Esophagus squamous epithelium (tissue), 4 donors: Measurements from ENCODE around the gene GPN1.
"Not testable (repeated sequence)": the region's sequence is repeated elsewhere in the genome, so short reads cannot be mapped to it uniquely, and the experiment has no call there.

Experiments
- POLR2A ChIP-seq, 4 donors: fragments of 450-650 bp; IDR thresholded peaks; one replicate each; pipeline ENCODE4 v1.6.1; 2017; ENCODE audit warnings: antibody characterized with exemption in 4 of 4, mild to moderate bottlenecking in 4 of 4, moderate library complexity in 3 of 4
- TF ChIP-seq, protein P1 (sequence below), 6 experiments: fragments of 450-650 bp in 4 of 6; fragments of 200-600 bp in 2 of 6; sonication (generic) in 2 of 6; IDR thresholded peaks; one replicate each; pipeline ENCODE4 v1.5.1; 2016 to 2019; ENCODE audit warnings: antibody characterized with exemption in 6 of 6, mild to moderate bottlenecking in 4 of 6, moderate library complexity in 4 of 6

DNA sequence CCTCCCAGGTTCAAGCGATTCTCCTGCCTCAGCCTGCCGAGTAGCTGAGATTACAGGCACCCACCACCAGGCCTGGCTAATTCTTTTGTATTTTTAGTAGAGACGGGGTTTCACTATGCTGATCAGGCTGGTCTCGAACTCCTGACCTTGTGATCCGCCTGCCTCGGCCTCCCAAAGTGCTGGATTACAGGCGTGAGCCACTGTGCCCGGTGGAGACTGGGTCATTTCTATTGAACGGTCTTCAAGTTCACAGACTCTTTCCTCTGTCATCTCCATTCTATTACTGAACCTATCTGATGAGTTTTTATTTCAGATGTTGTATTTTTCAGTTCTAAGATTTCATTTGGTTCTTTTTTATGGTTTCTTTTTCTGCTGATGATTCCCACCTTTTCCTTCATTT lies 33.4 kb upstream of the GPN1 start:
- TF ChIP-seq, protein P1, sequence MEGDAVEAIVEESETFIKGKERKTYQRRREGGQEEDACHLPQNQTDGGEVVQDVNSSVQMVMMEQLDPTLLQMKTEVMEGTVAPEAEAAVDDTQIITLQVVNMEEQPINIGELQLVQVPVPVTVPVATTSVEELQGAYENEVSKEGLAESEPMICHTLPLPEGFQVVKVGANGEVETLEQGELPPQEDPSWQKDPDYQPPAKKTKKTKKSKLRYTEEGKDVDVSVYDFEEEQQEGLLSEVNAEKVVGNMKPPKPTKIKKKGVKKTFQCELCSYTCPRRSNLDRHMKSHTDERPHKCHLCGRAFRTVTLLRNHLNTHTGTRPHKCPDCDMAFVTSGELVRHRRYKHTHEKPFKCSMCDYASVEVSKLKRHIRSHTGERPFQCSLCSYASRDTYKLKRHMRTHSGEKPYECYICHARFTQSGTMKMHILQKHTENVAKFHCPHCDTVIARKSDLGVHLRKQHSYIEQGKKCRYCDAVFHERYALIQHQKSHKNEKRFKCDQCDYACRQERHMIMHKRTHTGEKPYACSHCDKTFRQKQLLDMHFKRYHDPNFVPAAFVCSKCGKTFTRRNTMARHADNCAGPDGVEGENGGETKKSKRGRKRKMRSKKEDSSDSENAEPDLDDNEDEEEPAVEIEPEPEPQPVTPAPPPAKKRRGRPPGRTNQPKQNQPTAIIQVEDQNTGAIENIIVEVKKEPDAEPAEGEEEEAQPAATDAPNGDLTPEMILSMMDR (IDR thresholded peaks at IDR 0.05): not testable (repeated sequence)
- TF ChIP-seq POLR2A (IDR thresholded peaks at IDR 0.05): not testable (repeated sequence)
